Measurements from ENCODE around the gene IRF2BP1. TPM values are rescaled to one million over a fixed set of nuclear protein-coding genes. Genes with fewer than 3 reads are reported as not detected.

IRF2BP1 gene
- total RNA-seq, 2 donors from 2014 or later, result 14.9 to 15.6 TPM

GRCh38 chr19:45887200-45887710 is 1.3 kb upstream of the IRF2BP1 start:
- DNase-seq (ENCODE audit: low spot score in 2 of 2), result no peak
- ATAC-seq, result no peak
- peak overlapping the region; percentile 86 to 95 for H3K27ac Mint-ChIP-seq
- no peaks in the 10 kb centered on the region for H3K9me3 Mint-ChIP-seq
- no peaks in the 10 kb centered on the region for H3K36me3 Mint-ChIP-seq

DNA sequence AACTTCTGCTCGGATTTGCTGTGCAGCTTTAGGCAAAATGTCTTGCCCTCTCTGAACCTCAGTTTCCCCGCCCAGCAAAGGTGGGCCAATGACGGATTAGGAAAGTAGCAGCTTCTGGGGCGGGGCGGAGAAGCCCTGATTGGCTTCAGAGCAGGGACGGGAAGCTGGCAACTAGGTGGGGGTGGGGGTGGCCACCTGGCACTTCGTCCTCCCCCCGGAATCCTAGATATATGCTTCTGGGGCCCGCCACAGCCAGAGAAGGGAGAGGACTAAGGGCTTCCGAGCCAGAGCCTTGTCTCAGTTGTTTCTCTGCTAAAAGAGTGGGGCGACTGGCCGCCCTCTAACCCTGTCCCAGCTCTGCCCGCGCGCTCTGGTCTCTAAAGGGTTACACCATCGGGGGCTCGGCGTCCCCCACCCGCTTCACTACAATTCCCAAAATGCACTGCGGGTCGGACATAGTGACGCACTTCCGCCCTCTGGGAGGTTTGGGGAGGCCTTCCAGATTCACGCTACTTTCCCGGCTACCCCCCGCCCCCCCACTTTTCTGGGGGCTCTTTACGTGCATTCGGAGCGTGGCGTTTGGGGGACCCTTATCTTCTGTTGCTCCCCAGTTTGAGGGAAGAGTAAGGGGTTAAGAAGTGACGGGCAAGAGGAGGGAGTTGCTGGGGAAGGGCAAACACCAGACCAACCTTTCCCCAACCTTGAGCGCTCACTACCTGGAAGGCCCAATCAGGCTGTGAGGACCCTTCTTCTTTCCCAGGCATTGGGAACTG is 672 bp upstream of the IRF2BP1 start:
- peak; percentile 88 to 91 for DNase-seq (ENCODE audit: low spot score in 2 of 2)
- Mint-ChIP-seq H3K9me3 (no peaks in the 10 kb centered on the region), H3K27ac (peak overlapping the region; percentile 86 to 95), H3K36me3 (no peaks in the 10 kb centered on the region)
- peak; percentile 85 to 87 for ATAC-seq

- Mint-ChIP-seq H3K27ac (no peak overlapping the region), H3K36me3 (no peaks in the 10 kb centered on the region), H3K9me3 (no peaks in the 10 kb centered on the region)
- ATAC-seq, result peak in 1 of 2 donors; percentile 7
- peak in 1 of 2 donors; percentile 65 for DNase-seq (ENCODE audit: low spot score in 2 of 2)
Observed at GRCh38 chr19:45884682-45885555, 1.0 kb downstream of the IRF2BP1 start.

DNA sequence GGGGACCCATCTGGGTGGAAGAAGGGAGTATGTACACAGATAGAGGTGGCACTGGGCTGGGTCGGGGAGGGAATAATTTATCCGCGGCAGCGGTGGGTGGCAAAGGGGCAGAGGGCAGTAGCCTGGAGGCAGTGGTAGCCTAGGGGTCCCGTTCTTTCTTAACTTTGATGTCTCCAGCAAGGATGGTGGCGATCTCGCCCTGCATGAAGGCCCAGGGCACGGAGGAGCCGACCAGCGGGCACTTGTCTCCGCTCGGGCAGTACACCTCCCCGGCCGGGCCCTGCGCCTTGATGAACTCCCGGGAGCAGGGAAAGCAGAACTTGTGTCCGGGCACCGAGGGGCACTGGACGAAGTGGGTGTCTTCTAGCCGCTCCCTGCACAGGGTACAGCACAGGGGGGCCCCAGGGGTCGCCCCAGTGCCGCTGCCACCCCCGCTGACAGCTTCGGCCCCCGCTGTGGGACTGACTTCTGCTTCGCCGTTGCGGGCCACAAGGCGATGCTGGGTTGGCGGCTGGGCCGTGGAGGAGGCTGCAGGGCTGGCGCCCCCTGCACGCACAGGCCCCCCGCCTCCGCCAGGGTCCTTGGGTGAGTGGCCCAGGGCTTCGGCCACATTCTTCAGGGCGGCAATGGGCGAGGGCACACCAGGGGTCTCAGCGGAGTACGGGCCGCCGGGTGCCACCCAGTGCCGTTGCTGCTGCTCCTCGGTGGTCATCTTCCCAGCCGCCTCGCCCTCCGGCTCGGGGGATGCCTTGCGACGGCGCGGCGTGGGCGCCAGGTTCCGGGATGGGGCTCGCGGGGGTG is 1.9 kb downstream of the IRF2BP1 start:
- DNase-seq (ENCODE audit: low spot score in 2 of 2), result no peak
- no peaks in the 10 kb centered on the region for H3K9me3 Mint-ChIP-seq

GRCh38 chr19:45883586-45883880 is 2.4 kb downstream of the IRF2BP1 start:
- ATAC-seq (no peak), DNase-seq (ENCODE audit: low spot score in 2 of 2) (no peak)
- no peaks in the 10 kb centered on the region for H3K36me3 Mint-ChIP-seq
- H3K27ac Mint-ChIP-seq, result peak overlapping the region in 1 of 2 donors; percentile 56
- H3K9me3 Mint-ChIP-seq, result no peaks in the 10 kb centered on the region

More for the DNA sequence above, 1.9 kb downstream of the IRF2BP1 start:
- no peak for ATAC-seq
- H3K27ac Mint-ChIP-seq, result peak overlapping the region in 1 of 2 donors; percentile 56
- no peaks in the 10 kb centered on the region for H3K36me3 Mint-ChIP-seq

DNA sequence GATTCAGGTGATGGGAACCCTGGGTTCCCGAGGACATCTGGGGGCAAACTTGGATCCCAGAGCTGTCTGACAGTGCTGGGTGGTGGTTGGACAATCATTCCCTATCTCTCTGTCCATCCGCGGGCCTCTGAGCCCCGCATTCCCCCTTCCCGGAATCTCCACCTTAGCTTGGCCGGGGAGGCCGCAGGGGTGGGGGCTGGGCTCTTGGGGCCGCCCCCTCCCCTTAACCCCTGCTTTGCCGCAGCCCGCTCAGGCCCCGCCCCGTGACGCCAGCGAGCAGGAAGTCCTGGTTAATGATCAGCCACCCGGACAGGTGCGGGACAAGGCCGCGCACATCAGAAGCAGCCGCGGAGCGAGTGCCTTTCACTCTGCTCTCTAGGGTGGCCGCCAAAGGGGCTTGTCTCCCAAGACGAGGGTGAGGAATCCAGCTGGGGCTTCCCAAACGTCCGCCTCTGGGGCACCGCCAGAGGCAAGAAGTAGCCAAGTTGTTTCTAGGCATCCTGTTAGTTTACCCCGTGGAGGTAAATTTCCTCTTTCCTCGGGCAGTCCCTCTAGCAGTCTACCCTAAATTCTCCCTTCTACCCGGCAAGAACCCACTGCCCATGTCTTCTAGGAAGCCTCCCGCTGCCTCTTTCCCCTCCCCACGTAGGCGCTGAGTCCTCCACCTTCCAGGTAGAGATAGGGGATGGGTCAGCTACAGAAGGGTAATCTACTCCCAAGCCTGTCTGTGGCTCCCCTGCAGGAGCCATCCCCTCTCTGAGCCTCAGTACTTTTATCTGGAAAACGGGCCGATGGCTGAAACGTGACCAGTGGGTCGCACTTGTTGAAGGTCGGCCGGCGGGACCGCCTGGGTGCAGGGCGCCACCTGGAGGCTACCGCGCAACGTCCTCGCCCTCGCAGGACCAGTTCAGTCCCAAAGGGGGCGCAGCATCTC is 3.0 kb downstream of the IRF2BP1 start:
- H3K27ac Mint-ChIP-seq, result peak overlapping the region; percentile 56 to 88
- peak; percentile 88 to 94 for DNase-seq (ENCODE audit: low spot score in 2 of 2)
- ATAC-seq, result peak; percentile 14 to 24
- H3K36me3 Mint-ChIP-seq, result no peaks in the 10 kb centered on the region
- no peaks in the 10 kb centered on the region for H3K9me3 Mint-ChIP-seq

- no peaks in the 10 kb centered on the region for H3K36me3 Mint-ChIP-seq
- no peak for ATAC-seq
- no peak overlapping the region for H3K27ac Mint-ChIP-seq
- H3K9me3 Mint-ChIP-seq, result no peaks in the 10 kb centered on the region
- no peak for DNase-seq (ENCODE audit: low spot score in 2 of 2)
Observed at GRCh38 chr19:45881909-45882528, 3.9 kb downstream of the IRF2BP1 start.

DNA sequence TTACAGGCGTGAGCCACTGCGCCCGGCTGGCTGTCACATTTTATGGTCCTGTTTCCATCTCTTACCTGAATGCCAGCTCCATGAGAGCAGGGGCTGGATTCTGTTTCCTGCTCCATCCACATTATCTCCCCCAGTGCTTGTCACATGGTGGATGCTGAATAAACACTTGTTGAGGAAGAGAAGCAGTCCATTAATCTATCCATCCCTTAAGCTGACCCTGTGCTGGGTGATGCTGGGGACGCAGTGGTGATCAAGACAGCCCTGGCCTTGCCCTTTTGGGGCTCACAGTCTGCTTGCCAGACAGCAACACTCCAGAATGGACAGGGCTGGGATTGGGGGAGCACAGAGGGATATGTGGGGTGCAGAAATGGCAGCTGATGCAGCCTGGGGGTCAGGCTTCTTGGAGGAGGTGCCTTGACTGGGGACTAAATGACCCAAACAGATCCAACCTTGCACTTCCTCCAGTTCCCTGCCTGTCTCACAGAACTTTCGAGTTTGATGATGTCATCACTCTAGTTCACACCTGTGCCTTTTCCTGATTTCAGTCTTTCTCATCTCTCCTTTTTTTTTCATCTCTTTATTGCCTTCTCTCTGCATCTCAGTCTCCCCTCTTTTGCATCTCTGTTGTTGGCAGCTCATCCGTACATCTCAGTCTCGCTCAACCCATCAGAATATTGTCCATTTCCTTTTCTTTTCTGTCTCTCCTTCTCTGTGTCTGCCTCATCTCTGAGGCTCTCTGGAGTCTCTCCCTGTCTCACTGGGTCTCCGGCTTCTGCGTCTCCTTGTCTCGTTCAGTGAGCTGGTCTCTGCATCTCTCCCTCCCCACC is 4.6 kb downstream of the IRF2BP1 start:
- Mint-ChIP-seq H3K27ac (no peak overlapping the region), H3K36me3 (no peaks in the 10 kb centered on the region), H3K9me3 (no peaks in the 10 kb centered on the region)
- DNase-seq (ENCODE audit: low spot score in 2 of 2) (no peak), ATAC-seq (no peak)

DNA sequence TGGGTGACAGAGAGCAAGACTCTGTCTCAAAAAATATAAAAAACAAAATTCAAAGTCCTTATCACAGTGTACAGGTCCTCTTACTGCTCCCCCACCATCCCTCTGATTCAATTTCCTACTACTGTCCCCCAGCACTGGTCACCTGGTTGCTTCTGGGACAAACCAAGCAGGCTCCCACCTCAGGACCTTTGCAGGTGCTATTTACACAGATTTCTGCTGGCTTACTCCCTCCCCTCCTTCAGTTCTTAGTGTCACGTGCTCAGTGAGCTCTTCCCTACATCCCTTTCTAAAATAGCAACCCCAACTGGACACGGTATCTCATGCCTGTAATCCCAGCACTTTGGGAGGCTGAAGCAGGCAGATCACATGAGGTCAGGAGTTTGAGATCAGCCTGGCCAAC is 6.0 kb downstream of the IRF2BP1 start:
- Mint-ChIP-seq H3K36me3 (no peaks in the 10 kb centered on the region), H3K27ac (no peak overlapping the region), H3K9me3 (no peaks in the 10 kb centered on the region)
- ATAC-seq, result no peak
- DNase-seq (ENCODE audit: low spot score in 2 of 2), result no peak

- DNase-seq (ENCODE audit: low spot score in 2 of 2) (no peak), ATAC-seq (no peak)
- Mint-ChIP-seq H3K9me3 (no peaks in the 10 kb centered on the region), H3K27ac (no peak overlapping the region), H3K36me3 (no peaks in the 10 kb centered on the region)
Observed at GRCh38 chr19:45879055-45879454, 6.9 kb downstream of the IRF2BP1 start.

DNA sequence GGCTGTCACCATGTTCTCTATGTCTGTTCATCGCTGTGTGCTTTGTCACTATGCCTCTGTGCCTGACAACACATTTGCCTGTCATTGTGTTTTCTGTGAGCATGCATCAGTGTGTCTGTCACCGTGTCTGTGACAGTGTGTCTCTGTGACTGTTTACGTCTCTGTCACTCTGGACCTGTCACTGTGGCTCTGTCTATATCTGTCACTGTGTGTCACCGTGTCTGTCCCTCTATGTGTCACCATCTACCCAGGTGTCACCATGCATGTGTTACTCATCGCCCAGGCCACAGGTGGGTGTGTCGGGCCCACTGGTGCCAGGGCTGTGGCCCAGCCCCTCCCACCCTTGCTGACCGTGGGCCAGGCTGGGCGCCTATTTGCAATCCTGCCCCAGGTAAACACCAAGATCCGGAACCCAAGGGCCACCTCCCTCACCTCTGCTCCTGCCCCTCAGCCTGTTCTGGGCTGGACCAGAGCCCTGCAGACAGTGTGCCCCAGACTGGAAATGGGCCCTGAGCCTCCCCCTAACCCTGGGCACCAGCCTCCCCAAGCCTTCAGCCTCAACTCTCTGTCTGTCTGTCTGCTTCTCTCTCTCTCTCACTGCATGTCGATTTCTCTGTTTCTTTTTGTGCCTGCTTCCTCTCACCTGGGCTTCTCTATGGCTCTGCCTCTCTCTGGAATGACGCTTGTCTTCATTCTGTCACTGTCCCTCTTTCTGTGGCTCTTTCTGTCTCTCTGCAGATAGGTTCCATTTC is 7.7 kb downstream of the IRF2BP1 start:
- ATAC-seq (peak; percentile 75 to 79), DNase-seq (ENCODE audit: low spot score in 2 of 2) (peak in 1 of 2 donors; percentile 19)
- Mint-ChIP-seq H3K9me3 (no peaks in the 10 kb centered on the region), H3K27ac (peak overlapping the region; percentile 13 to 33), H3K36me3 (no peaks in the 10 kb centered on the region)

- peak overlapping the region; percentile 32 to 54 for H3K27ac Mint-ChIP-seq
- no peaks in the 10 kb centered on the region for H3K9me3 Mint-ChIP-seq
- H3K36me3 Mint-ChIP-seq, result no peaks in the 10 kb centered on the region
- DNase-seq (ENCODE audit: low spot score in 2 of 2), result peak in 1 of 2 donors; percentile 54
- no peak for ATAC-seq
Observed at GRCh38 chr19:45876411-45877197, 9.3 kb downstream of the IRF2BP1 start.

GRCh38 chr19:45876161-45876410 is 9.9 kb downstream of the IRF2BP1 start:
- ATAC-seq, result peak; percentile 75 to 86
- DNase-seq (ENCODE audit: low spot score in 2 of 2), result no peak
- Mint-ChIP-seq H3K9me3 (no peaks in the 10 kb centered on the region), H3K36me3 (no peaks in the 10 kb centered on the region), H3K27ac (peak overlapping the region; percentile 32 to 54)

- no peaks in the 10 kb centered on the region for H3K9me3 Mint-ChIP-seq
- ATAC-seq (no peak), DNase-seq (ENCODE audit: low spot score in 2 of 2) (no peak)
- no peaks in the 10 kb centered on the region for H3K36me3 Mint-ChIP-seq
- H3K27ac Mint-ChIP-seq, result no peak overlapping the region
Observed at GRCh38 chr19:45874620-45874966, 11.3 kb downstream of the IRF2BP1 start.
